ENCODE data around the gene SLIT1.

SLIT1 gene

DNA sequence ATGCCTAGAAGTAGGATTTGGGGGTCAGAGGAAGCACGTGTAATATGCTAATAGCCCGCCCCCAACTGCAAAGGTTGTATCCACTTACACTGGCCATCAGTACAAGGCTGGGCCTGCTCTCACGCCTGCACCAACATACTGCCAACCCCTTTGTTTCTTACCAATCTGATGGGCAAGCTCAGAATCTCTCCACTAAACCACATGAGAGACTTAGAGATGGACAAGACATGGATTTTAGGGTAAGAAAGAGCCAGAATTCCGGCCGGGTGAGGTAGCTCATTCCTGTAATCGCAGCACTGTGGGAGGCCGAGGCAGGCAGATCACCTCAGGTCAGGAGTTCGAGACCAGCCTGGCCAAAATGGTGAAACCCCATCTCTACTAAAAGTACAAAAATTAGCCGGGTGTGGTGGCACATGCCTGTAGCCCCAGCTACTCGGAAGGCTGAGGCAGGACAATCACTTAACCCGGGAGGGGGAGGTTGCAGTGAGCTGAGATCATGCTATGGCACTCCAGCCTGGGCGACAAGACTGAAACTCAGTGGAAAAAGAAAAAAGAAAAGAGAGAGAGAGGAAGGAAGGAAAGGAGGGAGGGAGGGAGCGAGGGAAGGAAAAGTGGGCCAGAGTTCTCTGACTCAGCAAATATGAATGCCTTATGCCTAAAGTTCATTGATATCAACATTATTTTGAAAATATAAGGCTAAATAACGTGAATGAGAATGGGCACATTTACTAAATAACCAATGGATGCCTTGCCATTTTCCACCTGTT is 162.2 kb downstream of the SLIT1 start:
- DNase-seq (ENCODE audit: low read depth), result no peak

DNA sequence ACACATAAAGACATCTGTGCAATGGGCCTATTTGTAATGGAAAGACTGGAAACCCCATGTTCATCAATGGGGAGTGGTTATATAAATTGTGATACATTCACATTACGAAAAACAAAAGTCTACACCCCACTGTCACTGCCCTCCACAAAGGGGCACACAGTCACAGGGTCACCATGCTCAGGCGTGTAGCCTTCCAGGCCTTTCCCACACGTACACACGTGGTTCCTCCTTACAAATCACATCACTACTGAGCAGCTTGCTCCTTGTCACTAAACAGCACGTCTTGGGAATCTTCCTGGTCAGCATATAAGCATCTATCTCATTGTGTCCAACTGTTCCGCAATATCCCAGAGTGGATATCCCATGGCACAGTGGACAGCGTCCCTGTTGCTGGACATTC is 163.1 kb downstream of the SLIT1 start:
- DNase-seq (ENCODE audit: low read depth), result no peak

DNA sequence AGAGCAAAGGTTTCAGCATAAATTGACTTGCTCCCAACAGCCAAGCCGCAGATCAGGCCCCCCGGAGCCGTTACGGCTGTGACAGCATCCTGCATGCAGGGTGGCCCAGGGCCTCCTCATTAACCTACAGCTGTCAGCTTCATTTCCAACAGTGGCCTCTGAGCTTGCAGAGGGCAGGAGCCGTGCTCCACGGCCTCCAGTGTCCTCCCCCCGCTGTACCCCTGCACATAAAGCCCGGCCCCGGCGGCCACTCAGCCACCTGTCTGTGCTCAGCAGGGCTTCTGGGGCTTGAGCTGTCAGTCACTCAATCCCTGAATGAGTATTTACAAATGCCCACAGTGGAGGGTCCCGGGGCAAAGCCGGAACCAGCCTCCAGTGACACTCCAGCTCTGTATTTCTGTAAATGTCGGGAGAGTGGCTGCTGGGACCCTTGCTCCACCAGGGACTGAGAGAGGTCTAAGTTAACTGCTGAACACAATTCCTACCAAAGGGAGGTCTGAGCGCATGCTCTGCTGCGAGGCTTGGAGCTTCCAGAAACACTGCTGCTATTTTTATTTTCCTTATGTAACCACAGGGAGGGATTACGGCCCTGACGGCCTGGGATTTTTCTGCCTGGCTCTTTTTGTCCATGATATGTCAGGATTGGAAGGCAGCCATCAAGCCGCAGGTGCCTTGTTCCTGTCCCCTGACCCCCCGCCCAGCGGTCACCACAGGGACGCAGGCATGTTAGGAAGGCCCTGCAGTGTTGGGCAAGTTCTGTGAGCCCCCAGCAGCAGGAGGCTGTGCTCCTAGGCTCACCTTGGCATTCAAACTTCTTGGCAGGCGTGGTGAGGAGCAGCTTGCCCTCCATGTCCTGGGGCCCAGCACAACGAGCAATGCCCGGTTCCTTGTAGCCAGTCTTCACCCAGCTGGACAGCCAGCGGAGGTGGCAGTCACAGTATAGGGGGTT is 165.0 kb downstream of the SLIT1 start:
- DNase-seq (ENCODE audit: low read depth), result no peak

DNA sequence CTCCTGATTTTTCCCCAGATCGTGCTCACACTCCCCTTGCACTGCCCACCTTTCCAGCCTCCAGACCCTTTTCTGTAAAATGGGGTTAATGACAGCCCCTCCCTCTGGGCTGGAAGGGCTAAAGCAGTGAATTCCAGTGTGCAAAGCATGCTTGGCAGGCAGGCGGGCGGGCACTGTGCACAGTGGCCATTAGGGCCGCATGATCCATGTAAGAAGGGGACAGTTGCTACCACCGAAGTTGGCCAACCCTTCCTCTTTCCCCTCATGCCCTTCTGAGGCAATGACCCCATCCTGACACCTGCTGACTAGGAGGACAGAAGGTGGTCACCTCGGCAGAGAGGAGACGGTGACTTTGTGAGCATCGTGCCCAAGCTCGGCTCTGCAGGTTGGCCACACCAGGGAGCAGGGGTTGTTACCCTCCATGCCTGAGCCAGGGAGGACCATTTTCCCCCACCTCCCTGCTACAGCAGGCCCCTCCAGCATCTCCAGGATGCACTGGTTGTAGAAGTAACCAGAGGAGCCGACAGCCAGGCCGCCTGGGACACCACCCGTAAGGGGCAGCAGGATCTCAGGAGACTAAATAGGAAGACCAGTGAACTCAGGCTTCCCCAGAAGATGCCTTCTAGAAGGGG is 166.4 kb downstream of the SLIT1 start:
- no peak for DNase-seq (ENCODE audit: low read depth)

DNA sequence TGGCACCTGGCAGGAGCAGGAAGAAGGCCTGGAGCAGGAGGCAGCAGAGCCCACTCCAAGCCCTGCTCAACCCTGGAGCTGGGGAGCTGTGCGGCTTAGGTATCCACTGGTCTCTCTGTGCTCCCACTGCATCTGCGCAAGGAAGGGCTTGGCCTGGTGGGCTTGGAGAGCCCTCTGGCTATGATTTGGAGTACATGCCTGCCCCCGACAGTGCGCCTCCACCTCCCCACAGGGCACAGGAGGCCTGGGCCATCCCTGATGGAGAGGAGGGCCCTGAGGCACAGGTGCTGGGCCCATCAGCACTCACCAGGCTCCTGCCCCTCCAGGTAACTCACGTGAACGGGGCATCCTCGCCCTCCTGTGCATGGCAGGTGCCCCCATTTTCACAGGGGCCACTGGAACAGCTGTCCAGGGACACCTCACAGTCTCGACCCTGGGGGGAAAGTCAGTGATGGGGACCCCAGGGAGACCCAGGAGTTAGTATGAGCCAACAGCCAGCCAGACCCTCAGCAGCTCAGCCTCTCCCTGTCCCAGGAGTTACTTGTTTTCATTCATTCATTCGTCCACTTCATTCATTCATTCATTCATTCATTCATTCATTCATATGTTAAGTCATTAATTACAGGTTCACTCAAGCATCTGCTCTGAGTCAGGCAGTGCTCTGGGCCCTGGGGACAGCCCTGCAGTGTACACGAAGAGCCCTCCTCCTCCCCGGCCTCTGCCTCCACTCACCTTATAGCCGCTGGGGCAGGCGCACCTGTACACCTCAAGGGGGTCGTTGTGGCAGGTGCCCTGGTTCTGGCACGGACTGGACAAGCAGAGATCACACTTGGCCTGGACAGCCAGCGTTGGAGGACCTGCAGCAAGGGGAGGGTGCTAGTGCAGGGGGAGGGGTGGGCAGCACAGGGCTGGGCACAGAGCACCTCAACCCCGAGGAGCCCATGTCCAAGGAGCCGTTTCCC is 167.2 kb downstream of the SLIT1 start:
- no peak for DNase-seq (ENCODE audit: low read depth)

DNA sequence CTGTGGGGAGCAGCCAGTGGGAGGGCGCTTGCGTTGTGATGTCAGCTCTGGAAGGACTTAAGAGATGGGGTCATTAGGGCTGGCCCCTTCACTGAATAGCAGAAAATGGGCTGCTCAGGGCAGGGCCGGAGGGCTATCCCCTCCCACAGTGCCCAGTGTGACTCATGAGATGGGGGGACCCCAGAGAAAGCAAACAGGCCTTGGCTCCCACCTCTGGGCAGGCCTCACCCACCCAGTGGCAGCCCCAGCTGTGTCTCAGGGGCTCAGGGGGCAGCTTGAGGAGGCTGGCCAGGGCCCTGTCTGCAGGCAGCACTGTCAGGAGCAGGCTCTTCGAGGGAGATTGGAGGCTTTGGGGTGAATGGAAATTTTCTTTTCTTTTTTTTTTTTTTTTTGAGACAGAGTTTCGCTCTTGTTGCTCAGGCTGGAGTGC is 168.3 kb downstream of the SLIT1 start:
- no peak for DNase-seq (ENCODE audit: low read depth)

DNA sequence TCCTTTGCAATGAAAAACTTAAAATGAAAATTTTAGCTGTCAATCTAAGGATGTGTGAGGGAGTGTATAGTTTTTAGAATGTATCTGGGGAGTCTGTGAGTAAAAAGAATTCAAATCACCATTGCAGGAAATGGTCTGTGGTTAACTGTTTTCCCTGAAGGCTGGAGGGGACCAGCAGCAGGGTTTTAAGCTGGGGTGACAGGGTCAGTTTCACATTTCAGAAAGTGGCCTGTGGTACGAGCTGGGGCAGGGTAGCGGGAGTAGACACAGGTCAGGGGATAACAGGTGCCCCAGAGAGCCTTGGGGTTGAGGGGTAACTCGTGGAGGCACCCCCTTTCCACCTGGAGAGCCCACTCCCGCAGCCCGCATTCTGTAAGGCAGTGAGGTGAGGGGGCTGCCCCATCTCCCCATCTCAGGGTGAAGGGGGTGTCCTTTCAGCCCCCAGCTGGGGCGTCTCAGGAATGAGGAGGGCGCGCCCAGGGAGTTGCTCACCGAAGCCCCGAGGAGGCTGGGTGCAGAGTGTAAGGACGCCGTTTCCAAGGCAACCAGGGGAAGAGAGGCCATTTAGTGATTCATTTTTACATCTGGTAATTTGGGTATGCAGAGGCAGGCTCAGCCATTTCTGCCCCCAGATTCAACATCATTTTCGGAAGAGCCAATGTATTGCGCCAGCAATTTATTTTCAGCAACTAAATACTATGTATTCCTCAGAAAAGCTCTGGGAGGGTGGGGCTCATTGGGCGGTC is 168.9 kb downstream of the SLIT1 start:
- DNase-seq (ENCODE audit: low read depth), result no peak

DNA sequence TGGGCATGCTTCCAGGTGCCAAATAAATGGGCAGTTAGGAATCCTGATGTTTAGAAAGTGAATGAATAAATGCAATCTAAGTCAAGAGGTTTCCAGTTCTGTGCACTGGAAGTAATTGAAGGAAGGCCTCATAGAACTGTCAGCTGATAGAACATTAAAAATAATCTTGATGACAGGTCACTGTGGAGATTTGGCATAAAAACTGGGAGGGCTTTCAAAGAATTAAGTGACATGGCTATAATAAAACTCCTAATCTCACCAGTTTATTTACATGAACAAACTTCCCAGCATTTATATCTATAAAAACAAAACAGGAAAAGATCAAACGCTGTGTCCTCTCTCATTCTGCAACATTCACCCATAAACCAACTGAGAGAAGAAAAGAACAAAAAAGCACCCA is 170.5 kb downstream of the SLIT1 start:
- no peak for DNase-seq (ENCODE audit: low read depth)

DNA sequence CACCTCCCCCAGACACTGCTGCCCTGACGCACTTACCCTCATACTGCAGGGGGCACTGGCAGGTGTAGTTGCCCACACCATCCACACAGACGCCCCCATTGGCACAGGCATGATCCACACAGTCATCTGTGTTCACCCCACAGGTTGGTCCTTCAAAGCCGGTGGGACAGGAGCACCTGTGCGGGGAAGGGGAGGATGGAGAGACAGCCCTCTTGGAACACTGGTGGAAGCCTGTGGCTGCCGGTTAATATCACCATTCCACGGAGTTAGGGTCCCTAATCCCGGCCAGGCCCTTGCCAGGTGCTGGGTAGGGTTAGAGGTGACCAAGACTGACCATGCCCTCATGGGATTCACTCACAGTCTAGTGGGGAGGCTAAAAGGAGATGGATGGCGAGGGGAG is 171.8 kb downstream of the SLIT1 start:
- no peak for DNase-seq (ENCODE audit: low read depth)

DNA sequence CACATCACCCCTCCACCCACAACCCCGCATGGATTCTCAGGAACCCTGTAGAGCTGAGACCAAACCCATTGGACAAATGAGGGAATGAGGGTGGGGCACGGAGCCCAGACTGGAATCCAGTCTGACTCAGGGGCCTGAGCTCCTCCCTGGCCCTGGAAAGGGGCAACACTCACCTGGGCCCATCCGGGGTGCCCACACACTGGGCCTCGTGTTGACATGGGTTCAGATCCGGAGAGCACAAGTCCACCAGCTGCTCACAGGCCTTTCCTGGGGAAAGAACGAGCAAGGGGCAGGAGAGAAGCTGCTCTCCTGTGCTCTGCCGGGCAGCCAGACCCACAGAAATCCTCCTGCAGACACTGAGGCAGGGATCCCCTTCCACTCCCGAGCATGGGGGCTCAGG is 172.2 kb downstream of the SLIT1 start:
- DNase-seq (ENCODE audit: low read depth), result no peak

DNA sequence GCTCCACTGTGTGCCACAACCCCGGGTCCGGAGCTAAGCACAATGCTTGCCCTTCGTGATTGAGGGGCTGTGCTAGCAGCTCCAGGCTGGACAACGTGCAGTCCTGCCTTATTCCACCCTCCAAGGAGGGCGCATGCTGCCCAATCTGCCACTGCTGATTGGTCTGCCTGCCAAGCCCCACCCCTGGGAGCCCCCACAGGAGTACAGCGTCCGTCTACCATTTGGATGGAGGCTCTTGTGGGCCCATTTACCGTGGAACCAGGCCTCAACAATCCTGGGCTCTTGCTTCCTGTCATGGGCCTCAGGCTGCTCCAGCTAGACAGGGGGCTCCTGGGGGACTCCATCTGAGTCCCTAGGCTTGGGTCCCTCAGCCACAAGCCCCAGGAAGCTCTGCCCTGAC is 173.3 kb downstream of the SLIT1 start:
- DNase-seq (ENCODE audit: low read depth), result no peak

DNA sequence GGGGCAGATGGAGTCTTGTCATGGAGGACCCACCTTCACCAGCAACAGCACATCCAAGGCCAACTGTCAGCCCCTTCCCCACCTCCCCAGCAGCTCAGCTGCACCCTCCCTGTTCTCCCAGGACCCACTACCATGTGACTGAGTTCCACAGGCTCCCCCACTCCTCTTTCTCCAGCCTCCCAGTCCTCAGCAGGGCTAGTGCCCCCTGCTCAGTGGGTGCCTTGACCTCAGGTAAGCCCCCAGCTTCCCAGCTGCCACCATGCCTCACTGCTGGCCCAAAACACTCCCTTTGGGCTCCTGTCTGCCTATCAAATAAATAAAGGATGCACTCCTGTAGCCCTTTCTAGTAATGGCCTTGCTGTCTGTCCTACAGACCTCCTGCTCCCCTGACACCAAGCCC is 174.4 kb downstream of the SLIT1 start:
- DNase-seq (ENCODE audit: low read depth), result no peak

DNA sequence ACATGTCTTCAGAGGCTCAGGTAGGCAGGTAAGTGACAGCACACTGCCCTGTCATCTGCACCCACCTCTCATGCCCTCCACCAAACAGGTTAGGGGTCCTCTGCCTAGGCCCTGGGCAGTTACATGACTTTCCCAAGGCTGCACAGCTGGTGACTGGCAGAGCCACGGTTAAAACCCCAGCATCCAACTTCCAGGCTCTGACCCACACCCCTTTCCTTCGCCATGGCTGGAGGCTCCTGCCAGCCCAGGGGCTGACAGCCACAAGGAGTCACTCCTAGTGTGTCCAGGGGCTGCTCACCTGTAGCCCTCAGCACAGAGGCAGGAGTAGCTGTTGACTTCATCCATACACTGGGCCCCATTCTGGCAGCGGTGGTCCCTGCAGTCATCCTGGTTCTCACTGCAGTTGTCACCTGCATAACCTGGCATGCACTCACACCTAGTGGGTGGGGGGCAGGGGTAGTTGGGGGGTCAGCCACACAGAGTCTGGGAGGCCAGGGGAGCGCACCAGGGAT is 175.0 kb downstream of the SLIT1 start:
- no peak for DNase-seq (ENCODE audit: low read depth)

DNA sequence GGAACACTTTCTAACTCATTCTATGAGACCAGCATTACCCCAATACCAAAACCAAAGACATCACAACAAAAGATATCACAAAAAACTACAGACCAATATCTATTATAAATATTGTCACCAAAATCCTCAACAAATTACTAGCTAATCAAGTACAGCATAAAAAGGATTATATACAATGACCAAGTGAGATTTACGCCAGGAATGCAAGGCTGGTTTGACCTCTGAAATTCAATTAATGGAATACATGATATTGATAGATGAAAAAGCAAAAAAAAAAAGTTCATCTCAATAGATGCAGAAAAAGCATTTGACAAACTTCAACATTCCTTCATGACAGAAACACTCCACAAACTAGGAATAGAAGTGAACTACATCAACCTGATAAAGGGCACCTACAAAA is 178.3 kb downstream of the SLIT1 start:
- no peak for DNase-seq (ENCODE audit: low read depth)

DNA sequence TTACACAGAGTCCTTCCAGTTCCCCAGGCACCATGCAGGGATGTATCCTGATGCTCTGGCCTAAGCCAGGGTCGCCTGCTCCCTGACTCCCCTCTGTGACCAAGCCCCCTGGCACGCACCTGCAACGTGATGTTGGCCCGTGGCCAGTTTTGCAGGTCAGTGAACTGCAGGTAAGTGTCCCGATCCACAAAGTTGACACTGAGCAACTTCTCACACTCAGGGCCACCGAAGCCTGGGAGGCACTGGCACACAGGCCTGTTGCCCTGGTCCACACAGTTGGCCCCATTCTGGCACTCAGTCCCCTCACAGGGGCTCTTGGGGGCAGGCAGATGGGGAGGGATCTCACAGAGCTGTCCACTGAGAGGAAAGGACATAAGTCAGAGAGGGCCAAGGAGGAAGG is 179.4 kb downstream of the SLIT1 start:
- DNase-seq (ENCODE audit: low read depth), result no peak

DNA sequence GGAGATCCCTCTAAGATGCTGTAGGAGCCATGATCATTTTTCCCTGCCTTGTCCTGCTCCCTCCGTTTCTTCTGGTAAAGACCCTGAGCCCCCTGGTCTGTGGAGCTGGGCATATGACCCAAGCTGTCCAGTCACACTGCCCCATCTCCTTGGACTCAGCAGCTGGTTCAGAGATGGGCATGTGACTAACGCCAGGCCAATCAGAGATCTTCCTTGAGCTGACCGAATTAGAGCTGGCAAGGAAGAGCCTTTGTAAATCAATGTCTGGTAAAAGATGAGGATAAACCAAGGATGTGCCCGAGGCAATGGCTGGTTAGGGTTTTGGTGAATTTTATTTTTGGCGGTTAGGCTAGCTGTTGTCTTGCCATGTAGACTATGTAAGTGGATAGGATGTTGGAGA is 180.4 kb downstream of the SLIT1 start:
- no peak for DNase-seq (ENCODE audit: low read depth)

DNA sequence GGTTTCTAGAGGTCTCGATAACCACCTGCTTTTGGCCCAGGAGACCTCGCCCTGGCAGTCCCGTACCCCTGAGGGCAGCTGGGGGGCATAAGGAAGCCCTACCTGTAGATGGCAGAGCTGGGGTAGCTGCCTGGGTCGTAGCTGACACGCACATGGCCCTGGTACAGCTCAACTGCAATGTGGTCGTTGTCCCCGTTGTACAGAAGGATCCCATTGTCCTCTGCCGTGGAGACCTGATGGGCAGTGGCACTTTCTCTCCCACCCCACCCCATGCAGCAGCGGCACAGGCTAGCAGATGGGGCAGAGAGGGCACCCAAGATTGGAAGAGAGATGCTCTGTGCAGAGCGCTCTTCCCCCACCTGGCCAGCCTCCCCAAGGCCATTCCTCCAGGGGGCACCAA is 181.2 kb downstream of the SLIT1 start:
- no peak for DNase-seq (ENCODE audit: low read depth)

DNA sequence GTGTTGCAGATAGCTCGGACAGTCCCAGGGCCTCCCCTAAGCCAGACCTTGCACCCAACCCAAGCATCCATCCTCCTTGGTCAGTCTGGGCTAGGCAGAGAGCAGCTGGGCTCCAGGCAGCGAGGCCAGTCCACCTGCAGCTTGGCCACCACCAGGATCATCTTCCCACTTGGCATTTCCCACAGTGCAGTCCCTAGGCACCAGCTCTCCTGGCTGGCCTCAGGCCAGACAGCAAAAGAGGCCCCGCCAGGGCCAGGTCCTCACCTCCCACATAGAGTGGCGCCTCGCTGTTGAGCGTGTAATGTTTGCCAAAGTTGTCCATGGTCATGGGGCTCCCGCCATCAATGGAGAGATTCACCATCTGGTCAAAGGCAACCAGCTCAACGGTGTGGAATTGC is 182.0 kb downstream of the SLIT1 start:
- no peak for DNase-seq (ENCODE audit: low read depth)

DNA sequence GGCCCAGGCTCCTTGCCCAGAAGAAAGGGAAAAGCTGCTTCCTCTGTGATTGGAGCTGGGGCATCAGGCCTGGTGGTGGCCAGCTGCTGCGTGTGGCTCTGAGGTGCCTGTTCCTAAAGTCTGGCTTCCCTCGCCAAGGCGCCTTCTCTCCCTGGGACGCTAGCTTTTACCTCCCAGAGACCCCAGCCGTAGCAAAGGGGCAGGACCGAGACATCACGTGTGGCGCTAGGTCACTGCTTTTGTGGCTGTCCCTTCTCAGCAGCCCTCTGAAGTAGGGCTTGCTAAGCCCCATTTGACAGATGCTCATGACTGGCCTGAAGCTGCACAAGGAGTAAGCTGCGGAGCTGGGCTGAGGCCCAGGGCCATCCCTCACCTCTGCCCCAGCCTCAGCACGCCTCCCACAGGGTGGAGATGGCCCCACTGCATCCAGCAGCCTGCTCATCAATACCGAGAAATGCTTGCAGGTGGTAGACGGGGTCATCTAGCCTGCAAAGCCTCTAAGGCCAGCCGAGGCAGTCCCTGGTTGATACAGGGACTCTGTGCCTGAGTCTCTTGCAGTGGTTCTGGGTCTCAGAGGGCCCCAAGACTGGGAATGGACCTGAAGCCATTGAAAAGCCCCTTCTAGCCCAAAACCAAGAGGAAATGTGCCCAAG is 182.5 kb downstream of the SLIT1 start:
- DNase-seq (ENCODE audit: low read depth), result no peak

DNA sequence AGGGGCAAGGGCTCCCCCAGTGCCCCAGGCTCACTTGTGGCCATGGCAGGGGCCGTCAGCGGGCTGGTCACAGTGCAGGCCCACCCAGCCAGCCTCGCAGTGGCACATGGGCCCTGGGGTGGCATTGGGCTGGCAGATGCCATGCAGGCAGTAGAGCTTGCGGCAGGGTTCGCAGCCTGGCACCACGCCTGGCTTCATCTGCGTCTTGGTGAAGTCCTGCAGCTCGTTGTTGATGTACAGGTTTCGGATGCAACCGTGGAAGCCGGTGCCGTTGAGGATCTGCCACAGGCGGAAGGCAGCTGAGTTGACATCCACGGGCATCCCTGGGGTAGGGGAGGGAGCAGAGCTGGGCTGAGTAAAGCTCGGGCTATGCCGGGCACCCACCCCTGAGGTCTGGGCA is 183.1 kb downstream of the SLIT1 start:
- no peak for DNase-seq (ENCODE audit: low read depth)
